ENCODE data around the gene LELP1. TPM values are rescaled to one million over a fixed set of nuclear protein-coding genes. Genes with fewer than 3 reads are reported as not detected.
"Not testable (repeated sequence)": the region's sequence is repeated elsewhere in the genome, so short reads cannot be mapped to it uniquely, and the experiment has no call there.

The LELP1 gene
- total RNA-seq, 1 experiment from 2014 or later = not detected

- H3K9me3 ChIP-seq (ENCODE audit: low read depth, low read length, poor library complexity, severe bottlenecking); H3K27ac ChIP-seq (ENCODE audit: low read depth, low read length, poor library complexity, severe bottlenecking); H3K36me3 ChIP-seq (ENCODE audit: insufficient read depth, low read length, poor library complexity, severe bottlenecking); CTCF ChIA-PET; H3K4me3 ChIP-seq (ENCODE audit: low read depth, low read length, poor library complexity, severe bottlenecking); H3K4me1 ChIP-seq (ENCODE audit: insufficient read depth, low read length, poor library complexity, severe bottlenecking); BruUV-seq (replicated peaks): not testable (repeated sequence)
- DNase-seq (ENCODE audit: low spot score) = peak; percentile 59
- TF ChIP-seq CTCF (conservative IDR thresholded peaks at IDR 0.05; ENCODE audit: low read depth, low read length) = peak; percentile 68
- intact Hi-C loops (cut with micrococcal nuclease; ENCODE audit: unreplicated experiment) = loop anchor here (10.0 kb wide), 1 partner anchor 314 kb away; no protein-coding TSS in a partner anchor
- POLR2A ChIA-PET (ENCODE audit: low non-redundant PET) = interaction anchor here (0.6 kb wide), 1 partner anchor 502 kb away, joined by 3 read pairs; no protein-coding TSS in a partner anchor
- H3K27me3 ChIP-seq (replicated peaks; ENCODE audit: insufficient read depth, low read depth, low read length, poor library complexity) = peaks cover 30% of the 10 kb centered on the region
Measured at GRCh38 chr1:153229076-153229829, 26.0 kb downstream of the LELP1 start.

GRCh38 chr1:153231363-153231762 is 28.1 kb downstream of the LELP1 start:
- Histone ChIP-seq H3K4me1 (ENCODE audit: insufficient read depth, low read length, poor library complexity, severe bottlenecking) (no peaks in the 10 kb centered on the region), H3K27ac (ENCODE audit: low read depth, low read length, poor library complexity, severe bottlenecking) (no peak overlapping the region), H3K4me3 (ENCODE audit: low read depth, low read length, poor library complexity, severe bottlenecking) (no peak overlapping the region), H3K9me3 (ENCODE audit: low read depth, low read length, poor library complexity, severe bottlenecking) (no peaks in the 10 kb centered on the region), H3K27me3 (replicated peaks; ENCODE audit: insufficient read depth, low read depth, low read length, poor library complexity) (peaks cover 37% of the 10 kb centered on the region), H3K36me3 (ENCODE audit: insufficient read depth, low read length, poor library complexity, severe bottlenecking) (no peaks in the 10 kb centered on the region)
- DNase-seq (ENCODE audit: low spot score) = no peak
- CTCF ChIA-PET = no interaction called here
- no TSS peak for BruUV-seq (replicated peaks)
- TF ChIP-seq CTCF (conservative IDR thresholded peaks at IDR 0.05; ENCODE audit: low read depth, low read length) (no peak), EZH2 (IDR thresholded peaks at IDR 0.05; ENCODE audit: borderline replicate concordance, low read depth, low read length, poor library complexity, severe bottlenecking) (no peak)
- POLR2A ChIA-PET (ENCODE audit: low non-redundant PET) = no interaction called here
- intact Hi-C loops (cut with micrococcal nuclease; ENCODE audit: unreplicated experiment) = no loop called here

GRCh38 chr1:153231785-153232184 is 28.6 kb downstream of the LELP1 start:
- intact Hi-C loops (cut with micrococcal nuclease; ENCODE audit: unreplicated experiment) = no loop called here
- Histone ChIP-seq H3K4me1 (ENCODE audit: insufficient read depth, low read length, poor library complexity, severe bottlenecking) (no peaks in the 10 kb centered on the region), H3K9me3 (ENCODE audit: low read depth, low read length, poor library complexity, severe bottlenecking) (no peaks in the 10 kb centered on the region), H3K4me3 (ENCODE audit: low read depth, low read length, poor library complexity, severe bottlenecking) (no peak overlapping the region), H3K27me3 (replicated peaks; ENCODE audit: insufficient read depth, low read depth, low read length, poor library complexity) (peaks cover 34% of the 10 kb centered on the region), H3K36me3 (ENCODE audit: insufficient read depth, low read length, poor library complexity, severe bottlenecking) (no peaks in the 10 kb centered on the region), H3K27ac (ENCODE audit: low read depth, low read length, poor library complexity, severe bottlenecking) (no peak overlapping the region)
- CTCF ChIA-PET = no interaction called here
- POLR2A ChIA-PET (ENCODE audit: low non-redundant PET) = no interaction called here
- no peak for DNase-seq (ENCODE audit: low spot score)
- TF ChIP-seq CTCF (conservative IDR thresholded peaks at IDR 0.05; ENCODE audit: low read depth, low read length) (no peak), EZH2 (IDR thresholded peaks at IDR 0.05; ENCODE audit: borderline replicate concordance, low read depth, low read length, poor library complexity, severe bottlenecking) (no peak)
- no TSS peak for BruUV-seq (replicated peaks)
